Loucy (cell line): Measurements from ENCODE around the gene MARS1.
A peak's percentile ranks its signal among the peaks of the same experiment; 100 is the strongest.

ENCODE experiments used
- H2AFZ ChIP-seq: fragments of 200-600 bp; sonication (generic); 2 replicates; pipeline ENCODE4 v1.6.0; 2016; ENCODE audit warnings: antibody characterized with exemption, mild to moderate bottlenecking, low read length, moderate library complexity
- H3F3A ChIP-seq: fragments of 200-600 bp; 2 replicates; pipeline ENCODE4 v1.6.0; 2016; ENCODE audit warnings: antibody characterized with exemption, low read depth, mild to moderate bottlenecking
- H3K27me3 ChIP-seq: fragments of 200-600 bp; sonication (generic); 2 replicates; pipeline ENCODE4 v1.6.1; 2014; ENCODE audit warnings: low read length, mild to moderate bottlenecking; ENCODE audit not compliant: insufficient read depth, poor library complexity, severe bottlenecking
- H3K36me3 ChIP-seq: fragments of 200-600 bp; sonication (generic); 2 replicates; pipeline ENCODE4 v1.6.1; 2016; ENCODE audit warnings: low read length; ENCODE audit not compliant: insufficient read depth
- H3K4me1 ChIP-seq: fragments of 200-600 bp; sonication (generic); 2 replicates; pipeline ENCODE4 v1.5.1; 2014; ENCODE audit warnings: low read length, mild to moderate bottlenecking; ENCODE audit not compliant: insufficient read depth, poor library complexity, severe bottlenecking
- H3K4me2 ChIP-seq: fragments of 200-600 bp; sonication (generic); 2 replicates; pipeline ENCODE4 v1.6.0; 2014; ENCODE audit warnings: antibody characterized with exemption, low read length, low read depth, mild to moderate bottlenecking; ENCODE audit not compliant: poor library complexity, severe bottlenecking
- H3K4me3 ChIP-seq: fragments of 200-600 bp; sonication (generic); 2 replicates; pipeline ENCODE4 v1.5.1; 2014; ENCODE audit warnings: low read length, mild to moderate bottlenecking, mixed read lengths; ENCODE audit not compliant: poor library complexity, severe bottlenecking
- H3K79me2 ChIP-seq: fragments of 200-600 bp; sonication (generic); 2 replicates; pipeline ENCODE4 v1.6.1; 2014; ENCODE audit warnings: low read length; ENCODE audit not compliant: insufficient read depth
- H3K9ac ChIP-seq: fragments of 200-600 bp; sonication (generic); 2 replicates; pipeline ENCODE4 v1.6.0; 2014; ENCODE audit warnings: mild to moderate bottlenecking, low read depth, low read length, moderate library complexity; ENCODE audit not compliant: poor library complexity, severe bottlenecking
- H3K9me2 ChIP-seq: fragments of 200-600 bp; sonication (generic); replicated peaks from 2 replicates; pipeline ENCODE4 v1.6.1; 2016; ENCODE audit warnings: low read depth, low read length, mixed read lengths
- H3K9me3 ChIP-seq: fragments of 200-600 bp; sonication (generic); 2 replicates; pipeline ENCODE4 v1.6.1; 2014; ENCODE audit warnings: mild to moderate bottlenecking, antibody characterized with exemption, low read length, low read depth; ENCODE audit not compliant: insufficient read depth
- H4K20me1 ChIP-seq: fragments of 200-600 bp; sonication (generic); 2 replicates; pipeline ENCODE4 v1.6.0; 2014; ENCODE audit warnings: antibody characterized with exemption, low read length, mild to moderate bottlenecking; ENCODE audit not compliant: insufficient read depth, poor library complexity, severe bottlenecking
- EZH2phosphoT487 ChIP-seq: fragments of 200-600 bp; IDR thresholded peaks from 2 replicates; pipeline ENCODE4 v1.6.1; 2018; ENCODE audit warnings: antibody characterized with exemption, mild to moderate bottlenecking, moderate library complexity, borderline replicate concordance
- TF ChIP-seq, protein P1 (sequence below): fragments of 200-600 bp; sonication (generic); conservative IDR thresholded peaks from 2 replicates; pipeline ENCODE4 v1.5.1; 2014; ENCODE audit warnings: mild to moderate bottlenecking, antibody characterized with exemption, low read length

MARS1 gene

DNA sequence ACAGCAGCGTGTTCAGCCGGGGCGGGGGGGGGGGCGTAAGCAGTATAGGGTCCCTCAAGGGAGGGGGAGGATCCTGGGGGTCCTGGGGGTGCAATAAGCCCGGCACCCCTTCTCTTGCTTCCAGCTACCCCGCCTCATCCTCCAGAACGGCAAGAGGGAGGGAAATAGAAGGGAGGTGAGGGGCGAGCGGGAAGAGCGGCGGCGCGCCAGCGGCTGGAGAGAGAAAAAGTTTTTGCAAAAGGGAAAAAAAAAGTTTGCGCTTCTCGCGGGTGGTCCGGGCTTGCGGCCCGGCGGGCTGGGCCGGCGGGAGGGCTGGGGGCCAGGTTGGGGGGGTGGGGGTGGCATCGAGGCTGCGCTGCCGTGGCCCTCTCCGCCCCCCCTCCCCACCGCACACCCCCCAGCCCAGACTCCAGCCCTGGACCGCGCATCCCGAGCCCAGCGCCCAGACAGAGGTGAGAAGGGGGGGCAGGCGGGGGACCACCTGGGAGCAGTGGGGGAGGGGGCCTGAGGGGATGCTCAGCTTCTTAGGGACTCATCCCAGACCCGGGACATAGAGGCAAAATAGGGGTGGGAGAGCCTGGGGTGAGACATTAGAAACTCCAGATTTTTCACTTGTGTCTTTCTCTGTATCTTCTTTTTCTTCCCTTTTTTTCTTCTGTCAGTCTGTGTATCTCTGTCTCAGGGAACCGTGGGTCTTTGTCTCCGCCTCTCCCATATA lies 28.0 kb upstream of the MARS1 start, which contains the start of gene GLI1:
GLI1 (plus strand) TSS at position 36 of the 718 bp plus-strand sequence. CDS start 3,907 bp downstream, outside the sequence.
- Histone ChIP-seq H3K79me2 (no peaks in the 10 kb centered on the region), H3K27me3 (no peaks in the 10 kb centered on the region), H3K9me3 (no peaks in the 10 kb centered on the region), H3K4me1 (peaks cover 28% of the 10 kb centered on the region), H3K36me3 (no peaks in the 10 kb centered on the region), H3K4me3 (peak within 1 kb of the TSS; percentile 78), H3K9ac (peak within 1 kb of the TSS; percentile 90), H3K4me2 (peak within 1 kb of the TSS; percentile 82), H3F3A (peaks cover 2% of the 10 kb centered on the region; the same call in 1 of the 2 replicates), H2AFZ (peak within 1 kb of the TSS; percentile 98), H3K9me2 (no peaks in the 10 kb centered on the region), H4K20me1 (no peaks in the 10 kb centered on the region)
- TF ChIP-seq, protein P1, sequence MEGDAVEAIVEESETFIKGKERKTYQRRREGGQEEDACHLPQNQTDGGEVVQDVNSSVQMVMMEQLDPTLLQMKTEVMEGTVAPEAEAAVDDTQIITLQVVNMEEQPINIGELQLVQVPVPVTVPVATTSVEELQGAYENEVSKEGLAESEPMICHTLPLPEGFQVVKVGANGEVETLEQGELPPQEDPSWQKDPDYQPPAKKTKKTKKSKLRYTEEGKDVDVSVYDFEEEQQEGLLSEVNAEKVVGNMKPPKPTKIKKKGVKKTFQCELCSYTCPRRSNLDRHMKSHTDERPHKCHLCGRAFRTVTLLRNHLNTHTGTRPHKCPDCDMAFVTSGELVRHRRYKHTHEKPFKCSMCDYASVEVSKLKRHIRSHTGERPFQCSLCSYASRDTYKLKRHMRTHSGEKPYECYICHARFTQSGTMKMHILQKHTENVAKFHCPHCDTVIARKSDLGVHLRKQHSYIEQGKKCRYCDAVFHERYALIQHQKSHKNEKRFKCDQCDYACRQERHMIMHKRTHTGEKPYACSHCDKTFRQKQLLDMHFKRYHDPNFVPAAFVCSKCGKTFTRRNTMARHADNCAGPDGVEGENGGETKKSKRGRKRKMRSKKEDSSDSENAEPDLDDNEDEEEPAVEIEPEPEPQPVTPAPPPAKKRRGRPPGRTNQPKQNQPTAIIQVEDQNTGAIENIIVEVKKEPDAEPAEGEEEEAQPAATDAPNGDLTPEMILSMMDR, result no peak
- no peak for TF ChIP-seq EZH2phosphoT487

DNA sequence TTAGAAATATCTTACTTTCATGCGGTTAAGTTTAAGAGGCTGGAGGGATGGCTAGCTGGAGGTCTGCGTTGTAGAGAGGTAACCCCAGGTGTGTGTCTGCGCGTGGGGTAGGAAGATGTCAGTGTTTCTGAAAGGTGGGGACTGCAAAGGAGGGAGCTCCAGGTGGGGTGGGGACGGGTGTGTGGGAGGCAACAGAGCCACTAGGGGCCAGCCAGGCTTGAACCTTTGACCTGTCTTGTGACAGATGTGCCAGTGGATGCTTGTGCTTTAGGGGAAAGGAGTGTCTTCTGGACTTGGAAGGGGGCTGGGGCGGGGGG lies 27.4 kb upstream of the MARS1 start:
- Histone ChIP-seq H3K4me3 (peak overlapping the region; percentile 78), H3K9ac (peak overlapping the region; percentile 90), H2AFZ (no peak overlapping the region), H3K79me2 (no peaks in the 10 kb centered on the region), H3F3A (peaks cover 2% of the 10 kb centered on the region; the same call in 1 of the 2 replicates), H3K4me2 (peak overlapping the region; percentile 82), H3K27me3 (no peaks in the 10 kb centered on the region), H3K4me1 (peaks cover 28% of the 10 kb centered on the region), H3K9me3 (no peaks in the 10 kb centered on the region), H3K9me2 (no peaks in the 10 kb centered on the region), H3K36me3 (no peaks in the 10 kb centered on the region), H4K20me1 (no peaks in the 10 kb centered on the region)
- no peak for TF ChIP-seq EZH2phosphoT487
- TF ChIP-seq, protein P1, result no peak

DNA sequence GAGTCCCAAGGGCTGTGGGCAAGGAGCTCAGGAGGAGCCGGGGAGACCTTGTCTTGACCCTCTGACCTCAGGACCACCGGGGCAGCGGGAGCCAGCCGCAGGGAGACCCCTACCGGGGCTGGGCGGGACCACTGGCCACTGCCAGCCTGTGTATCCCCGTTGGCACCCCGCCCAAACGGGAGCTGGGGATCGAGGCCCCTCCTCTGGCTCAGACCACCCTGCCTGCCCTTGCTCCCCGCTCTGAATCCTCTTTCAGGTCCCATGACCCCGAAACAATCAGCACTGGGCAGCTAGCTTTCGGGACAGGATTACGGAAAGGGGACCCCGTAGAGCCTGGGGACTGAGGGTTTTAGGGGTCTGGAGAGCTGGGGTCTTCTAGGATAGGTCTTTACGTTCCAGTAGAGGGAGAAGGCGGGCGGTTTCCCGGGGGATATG lies 27.0 kb upstream of the MARS1 start:
- Histone ChIP-seq H4K20me1 (no peaks in the 10 kb centered on the region), H3K9me2 (no peaks in the 10 kb centered on the region), H3K27me3 (no peaks in the 10 kb centered on the region), H3K9ac (peak overlapping the region; percentile 90), H3K79me2 (no peaks in the 10 kb centered on the region), H3F3A (peaks cover 2% of the 10 kb centered on the region; the same call in 1 of the 2 replicates), H3K4me1 (peaks cover 28% of the 10 kb centered on the region), H3K4me2 (peak overlapping the region; percentile 82), H3K9me3 (no peaks in the 10 kb centered on the region), H3K36me3 (no peaks in the 10 kb centered on the region), H2AFZ (peak overlapping the region; percentile 12; the same call in 1 of the 2 replicates), H3K4me3 (peak overlapping the region; percentile 78)
- TF ChIP-seq EZH2phosphoT487, result no peak
- TF ChIP-seq, protein P1, result peak; percentile 17; the same call in 1 of the 2 replicates
